A549 treated with AZD9567 at 1 μM for 4 hours (cell line): ENCODE results near the gene LMAN2L. TPM values are rescaled to one million over a fixed set of nuclear protein-coding genes. Genes with fewer than 3 reads are reported as not detected.

Experiments used
- total RNA-seq: library from RNA; stranded (reverse); fragments of 200-300 nt; extraction: Qiagen RNA extraction; gene quantifications from 5 replicates; pipeline ENCODE4 v1.2.3, GENCODE V29; 2022; ENCODE audit not compliant: insufficient read depth

The LMAN2L gene, protein sequence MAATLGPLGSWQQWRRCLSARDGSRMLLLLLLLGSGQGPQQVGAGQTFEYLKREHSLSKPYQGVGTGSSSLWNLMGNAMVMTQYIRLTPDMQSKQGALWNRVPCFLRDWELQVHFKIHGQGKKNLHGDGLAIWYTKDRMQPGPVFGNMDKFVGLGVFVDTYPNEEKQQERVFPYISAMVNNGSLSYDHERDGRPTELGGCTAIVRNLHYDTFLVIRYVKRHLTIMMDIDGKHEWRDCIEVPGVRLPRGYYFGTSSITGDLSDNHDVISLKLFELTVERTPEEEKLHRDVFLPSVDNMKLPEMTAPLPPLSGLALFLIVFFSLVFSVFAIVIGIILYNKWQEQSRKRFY
- total RNA-seq = 17.1 to 21.3 TPM (median 19.6 TPM) in 5 replicates

DNA sequence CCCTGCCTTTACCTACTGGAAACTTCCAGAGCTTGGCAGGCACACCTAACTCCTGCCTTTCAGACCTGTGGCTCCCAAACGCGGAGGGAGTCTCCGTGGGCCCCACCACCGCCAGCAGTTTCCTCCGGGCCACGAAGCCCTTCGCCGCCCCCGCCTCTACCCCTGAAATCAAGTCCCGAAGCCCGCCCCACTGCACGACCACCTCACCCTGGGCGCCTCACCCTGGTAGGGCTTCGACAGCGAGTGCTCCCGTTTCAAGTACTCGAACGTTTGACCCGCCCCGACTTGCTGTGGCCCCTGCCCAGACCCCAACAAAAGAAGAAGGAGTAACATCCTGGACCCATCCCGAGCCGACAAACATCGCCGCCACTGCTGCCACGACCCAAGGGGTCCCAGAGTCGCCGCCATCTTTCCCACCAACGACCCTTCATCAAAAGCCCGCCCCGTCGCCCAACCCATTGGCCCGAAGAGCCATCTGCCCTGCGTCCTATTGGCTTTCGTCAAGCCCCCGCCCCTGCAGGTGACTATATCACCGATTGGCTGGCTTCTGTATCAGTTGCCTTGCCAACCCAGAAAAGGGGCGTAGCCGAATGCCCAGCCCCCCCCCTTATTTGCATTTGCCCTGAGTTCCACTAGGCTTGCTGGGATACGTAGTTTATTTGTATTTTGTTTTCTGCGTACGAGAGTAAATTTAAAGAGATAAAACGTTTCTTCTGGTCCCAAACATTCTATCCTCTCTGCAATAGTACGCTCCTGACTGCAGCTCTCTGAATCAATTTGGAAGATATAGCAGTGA, at the start of gene LMAN2L:
TSS of gene LMAN2L (minus strand) at position 432 of the 796 bp plus-strand sequence. CDS start at position 408, 24 bp downstream.

DNA sequence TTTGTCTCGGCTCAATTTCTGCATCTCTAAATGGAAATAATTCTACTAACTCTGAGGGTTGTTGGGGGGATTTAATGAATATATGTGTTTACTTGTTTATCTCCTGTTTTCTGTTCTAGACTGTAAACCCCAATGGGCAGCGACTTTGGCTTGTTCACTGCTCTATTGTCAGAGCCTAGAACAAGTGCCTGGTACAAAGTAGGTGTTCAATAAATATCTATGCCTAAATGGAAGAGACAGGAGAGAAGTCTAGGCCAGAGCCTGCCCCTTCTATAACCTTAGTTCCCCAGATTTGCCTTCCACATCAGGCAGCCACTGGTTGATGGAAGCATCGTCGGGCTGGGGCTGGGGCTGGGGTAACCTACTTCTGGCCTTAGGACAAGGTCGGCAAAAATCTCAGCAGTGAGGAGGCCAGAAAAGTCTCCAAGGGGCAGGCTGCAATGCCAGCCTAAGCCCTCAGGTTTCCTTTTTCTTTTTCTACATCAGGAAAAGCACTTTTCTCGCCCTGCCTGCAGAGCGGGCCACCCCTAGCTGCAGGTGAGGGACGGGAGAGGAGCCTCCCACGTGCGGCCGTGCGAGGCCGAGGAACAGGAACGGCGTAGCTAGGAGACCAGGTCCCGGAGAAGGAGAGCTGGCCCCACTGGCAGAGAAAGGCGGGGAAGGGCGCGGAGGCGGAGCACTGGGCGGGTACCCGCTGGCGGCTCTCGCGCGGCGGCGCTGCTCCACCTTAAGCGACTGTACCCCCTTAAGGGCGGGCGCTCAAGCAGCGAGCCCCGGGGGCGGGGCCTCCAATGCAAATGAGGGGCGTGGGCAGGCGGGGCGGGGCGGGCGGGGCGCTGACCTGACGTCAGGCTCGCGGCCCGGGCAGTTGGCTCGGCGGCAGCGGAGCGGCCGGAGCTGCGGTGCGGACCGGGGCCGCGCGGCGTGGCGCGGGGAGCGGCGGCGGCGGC, 20.4 kb upstream of the LMAN2L start, which contains the start of gene CNNM4:
TSS of gene CNNM4 (plus strand) at position 867 of the 950 bp plus-strand sequence. CDS start 98 bp downstream, outside the sequence.

Other genes with a start within 250 kb of the LMAN2L start
- 0.30 to 1.0 TPM (median 0.76 TPM) in 4 of 5 replicates, not detected in the other for gene NEURL3, start 234.7 kb downstream of the LMAN2L start, total RNA-seq
- gene ARID5A, start 203.3 kb downstream of the LMAN2L start, total RNA-seq = 4.9 to 6.5 TPM (median 6.0 TPM) in 5 replicates
- 23.1 to 26.2 TPM (median 25.0 TPM) in 5 replicates for gene KANSL3, start 101.8 kb downstream of the LMAN2L start, total RNA-seq
- not detected in 5 replicates for gene FER1L5, start 97.3 kb downstream of the LMAN2L start, total RNA-seq
- gene CNNM4, start 20.8 kb upstream of the LMAN2L start, total RNA-seq = 9.2 to 12.0 TPM (median 11.9 TPM) in 5 replicates
- 10.6 to 14.9 TPM (median 14.4 TPM) in 5 replicates for gene CNNM3, start 76.2 kb upstream of the LMAN2L start, total RNA-seq
- 1.6 to 3.1 TPM (median 2.1 TPM) in 5 replicates for gene ANKRD23, start 104.0 kb upstream of the LMAN2L start, total RNA-seq
- 15.5 to 22.9 TPM (median 20.1 TPM) in 5 replicates for gene ANKRD39, start 118.0 kb upstream of the LMAN2L start, total RNA-seq
- 12.0 to 21.6 TPM (median 19.0 TPM) in 5 replicates for gene SEMA4C, start 130.0 kb upstream of the LMAN2L start, total RNA-seq
- not detected in 5 replicates for gene FAM178B, start 246.5 kb upstream of the LMAN2L start, total RNA-seq